Immature natural killer cell (primary cell): ENCODE results near the gene PRMT5. TPM values are rescaled to one million over a fixed set of nuclear protein-coding genes. Genes with fewer than 3 reads are reported as not detected.

Experiments
- DNase-seq, 3 donors: peaks; one replicate each; pipeline ENCODE4 v3.0.0; 2022; ENCODE audit warnings: mixed read lengths in 1 of 3
- H3K27ac Mint-ChIP-seq, 6 donors: one replicate each; pipeline ENCODE4 v1.8.0; 2020; ENCODE audit warnings: mixed read lengths in 6 of 6, mild to moderate bottlenecking in 5 of 6, inconsistent platforms in 4 of 6, moderate library complexity in 3 of 6
- H3K27me3 Mint-ChIP-seq, 3 donors: one replicate each; pipeline ENCODE4 v1.8.0; 2020 to 2021; ENCODE audit warnings: low read depth in 3 of 3, mild to moderate bottlenecking in 3 of 3, mixed read lengths in 3 of 3, moderate library complexity in 3 of 3, inconsistent platforms in 1 of 3
- H3K36me3 Mint-ChIP-seq, 3 donors: one replicate each; pipeline ENCODE4 v1.8.0; 2020; ENCODE audit warnings: mixed read lengths in 3 of 3, inconsistent platforms in 2 of 3, mild to moderate bottlenecking in 2 of 3
- H3K4me1 Mint-ChIP-seq, 2 donors: one replicate each; pipeline ENCODE4 v1.8.0; 2020; ENCODE audit warnings: inconsistent platforms in 2 of 2, mild to moderate bottlenecking in 2 of 2, mixed read lengths in 2 of 2, moderate library complexity in 1 of 2
- H3K4me3 Mint-ChIP-seq, 5 donors: one replicate each; pipeline ENCODE4 v1.8.0; 2020; ENCODE audit warnings: mild to moderate bottlenecking in 5 of 5, mixed read lengths in 5 of 5, inconsistent platforms in 3 of 5, moderate library complexity in 3 of 5
- H3K9me3 Mint-ChIP-seq, 6 donors: one replicate each; pipeline ENCODE4 v1.8.0; 2020; ENCODE audit warnings: mild to moderate bottlenecking in 6 of 6, mixed read lengths in 6 of 6, inconsistent platforms in 4 of 6, moderate library complexity in 3 of 6
- polyA plus RNA-seq, 3 donors: library from polyadenylated mRNA; unstranded; fragments of 300-500 nt; fragmentation: Illumina TruSeq; gene quantifications; one replicate each; pipeline ENCODE4 v1.2.3, GENCODE V29; 2021

Gene PRMT5
- polyA plus RNA-seq, 3 donors from 2014 or later = 32.9 to 34.9 (median 34.7) TPM

- DNase-seq = peak; percentile 39 to 57 (median 50)
- Mint-ChIP-seq H3K4me3 (no peak overlapping the region), H3K36me3 (peaks cover 27 to 49% (median 36%) of the 10 kb centered on the region in 3 donors), H3K4me1 (peaks cover 0 to 11% of the 10 kb centered on the region in 2 donors), H3K9me3 (no peaks in the 10 kb centered on the region), H3K27ac (peak overlapping the region in 5 of 6 donors; percentile 13 to 78 (median 58)), H3K27me3 (peaks cover 0 to 4% (median 2%) of the 10 kb centered on the region in 3 donors)
Measured at GRCh38 chr14:22900081-22900799, 28.9 kb downstream of the PRMT5 start.

GRCh38 chr14:22898302-22899090 is 30.7 kb downstream of the PRMT5 start:
- Mint-ChIP-seq H3K4me1 (peaks cover 0 to 11% of the 10 kb centered on the region in 2 donors), H3K27me3 (peaks cover 0 to 4% (median 2%) of the 10 kb centered on the region in 3 donors), H3K4me3 (no peak overlapping the region), H3K9me3 (no peaks in the 10 kb centered on the region), H3K27ac (peak overlapping the region in 4 of 6 donors; percentile 35 to 65 (median 53)), H3K36me3 (peaks cover 11 to 37% (median 22%) of the 10 kb centered on the region in 3 donors)
- DNase-seq = no peak

GRCh38 chr14:22897357-22897756 is 31.8 kb downstream of the PRMT5 start:
- H3K27ac Mint-ChIP-seq = peak overlapping the region in 1 of 6 donors; percentile 19
- DNase-seq = no peak

GRCh38 chr14:22896760-22897159 is 32.4 kb downstream of the PRMT5 start:
- H3K4me3 Mint-ChIP-seq = no peak overlapping the region
- H3K27ac Mint-ChIP-seq = peak overlapping the region in 1 of 6 donors; percentile 76
- peaks cover 0 to 2% (median 0%) of the 10 kb centered on the region in 3 donors for H3K27me3 Mint-ChIP-seq
- peaks cover 0 to 11% of the 10 kb centered on the region in 2 donors for H3K4me1 Mint-ChIP-seq
- no peaks in the 10 kb centered on the region for H3K9me3 Mint-ChIP-seq
- peaks cover 10 to 36% (median 22%) of the 10 kb centered on the region in 3 donors for H3K36me3 Mint-ChIP-seq
- DNase-seq = no peak

More at GRCh38 chr14:22897357-22897756, 31.8 kb downstream of the PRMT5 start:
- no peak overlapping the region for H3K4me3 Mint-ChIP-seq
- H3K4me1 Mint-ChIP-seq = peaks cover 0 to 11% of the 10 kb centered on the region in 2 donors
- peaks cover 14 to 38% (median 26%) of the 10 kb centered on the region in 3 donors for H3K36me3 Mint-ChIP-seq
- H3K27me3 Mint-ChIP-seq = peaks cover 0 to 4% (median 2%) of the 10 kb centered on the region in 3 donors
- H3K9me3 Mint-ChIP-seq = no peaks in the 10 kb centered on the region

GRCh38 chr14:22896356-22896755 is 32.8 kb downstream of the PRMT5 start:
- H3K27me3 Mint-ChIP-seq = peaks cover 0 to 2% (median 0%) of the 10 kb centered on the region in 3 donors
- no peak overlapping the region for H3K4me3 Mint-ChIP-seq
- H3K27ac Mint-ChIP-seq = peak overlapping the region in 1 of 6 donors; percentile 76
- peaks cover 0 to 11% of the 10 kb centered on the region in 2 donors for H3K4me1 Mint-ChIP-seq
- no peaks in the 10 kb centered on the region for H3K9me3 Mint-ChIP-seq
- H3K36me3 Mint-ChIP-seq = peaks cover 10 to 32% (median 18%) of the 10 kb centered on the region in 3 donors
- no peak for DNase-seq

- Mint-ChIP-seq H3K27ac (peak overlapping the region in 1 of 6 donors; percentile 24), H3K9me3 (no peaks in the 10 kb centered on the region), H3K4me3 (no peak overlapping the region), H3K36me3 (peaks cover 9 to 24% (median 10%) of the 10 kb centered on the region in 3 donors), H3K4me1 (peaks cover 0 to 4% of the 10 kb centered on the region in 2 donors), H3K27me3 (peaks cover 0 to 2% (median 0%) of the 10 kb centered on the region in 3 donors)
- no peak for DNase-seq
Measured at GRCh38 chr14:22895402-22895801, 33.8 kb downstream of the PRMT5 start.

- H3K9me3 Mint-ChIP-seq = no peaks in the 10 kb centered on the region
- H3K4me1 Mint-ChIP-seq = no peaks in the 10 kb centered on the region
- DNase-seq = no peak
- H3K27ac Mint-ChIP-seq = no peak overlapping the region
- H3K36me3 Mint-ChIP-seq = peaks cover 6 to 21% (median 11%) of the 10 kb centered on the region in 3 donors
- H3K27me3 Mint-ChIP-seq = peaks cover 0 to 4% (median 0%) of the 10 kb centered on the region in 3 donors
- no peak overlapping the region for H3K4me3 Mint-ChIP-seq
Measured at GRCh38 chr14:22893706-22894105, 35.5 kb downstream of the PRMT5 start.

- Mint-ChIP-seq H3K27me3 (peaks cover under 1 to 4% (median 2%) of the 10 kb centered on the region in 3 donors), H3K36me3 (peaks cover 6 to 17% (median 11%) of the 10 kb centered on the region in 3 donors), H3K4me3 (no peak overlapping the region), H3K4me1 (peaks cover 11% of the 10 kb centered on the region in 2 donors), H3K9me3 (no peaks in the 10 kb centered on the region), H3K27ac (no peak overlapping the region)
- DNase-seq = no peak
Measured at GRCh38 chr14:22892488-22892887, 36.7 kb downstream of the PRMT5 start.

GRCh38 chr14:22890416-22890815 is 38.8 kb downstream of the PRMT5 start:
- H3K4me1 Mint-ChIP-seq = peaks cover 26 to 28% of the 10 kb centered on the region in 2 donors
- peak overlapping the region in 2 of 6 donors; percentile 32 to 53 for H3K27ac Mint-ChIP-seq
- H3K36me3 Mint-ChIP-seq = peaks cover 6 to 13% (median 11%) of the 10 kb centered on the region in 3 donors
- H3K4me3 Mint-ChIP-seq = no peak overlapping the region
- DNase-seq = no peak
- peaks cover 7 to 15% (median 10%) of the 10 kb centered on the region in 3 donors for H3K27me3 Mint-ChIP-seq
- no peaks in the 10 kb centered on the region for H3K9me3 Mint-ChIP-seq

- Mint-ChIP-seq H3K27ac (peak overlapping the region in 1 of 6 donors; percentile 40), H3K4me3 (no peak overlapping the region), H3K27me3 (peaks cover 7 to 15% (median 14%) of the 10 kb centered on the region in 3 donors), H3K36me3 (peaks cover 6 to 11% (median 8%) of the 10 kb centered on the region in 3 donors), H3K4me1 (peaks cover 32 to 35% of the 10 kb centered on the region in 2 donors), H3K9me3 (no peaks in the 10 kb centered on the region)
- no peak for DNase-seq
Measured at GRCh38 chr14:22888662-22889061, 40.5 kb downstream of the PRMT5 start.

GRCh38 chr14:22887990-22888378 is 41.2 kb downstream of the PRMT5 start:
- Mint-ChIP-seq H3K4me1 (peaks cover 35 to 39% of the 10 kb centered on the region in 2 donors), H3K36me3 (peaks cover under 1 to 5% (median 4%) of the 10 kb centered on the region in 3 donors), H3K27ac (peak overlapping the region; percentile 87 to 92 (median 88)), H3K27me3 (peaks cover 7 to 15% (median 14%) of the 10 kb centered on the region in 3 donors), H3K4me3 (peak overlapping the region in 4 of 5 donors; percentile 24 to 90 (median 88)), H3K9me3 (no peaks in the 10 kb centered on the region)
- no peak for DNase-seq

- Mint-ChIP-seq H3K9me3 (no peaks in the 10 kb centered on the region), H3K27me3 (peaks cover 7 to 15% (median 14%) of the 10 kb centered on the region in 3 donors), H3K36me3 (peaks cover 0 to 5% (median 3%) of the 10 kb centered on the region in 3 donors), H3K27ac (peak overlapping the region; percentile 87 to 92 (median 88)), H3K4me1 (peaks cover 35 to 39% of the 10 kb centered on the region in 2 donors), H3K4me3 (peak overlapping the region; percentile 88 to 90 (median 89))
- DNase-seq = no peak
Measured at GRCh38 chr14:22887260-22887989, 41.8 kb downstream of the PRMT5 start.
